ENCODE data around the gene SMCO4. TPM values are rescaled to one million over a fixed set of nuclear protein-coding genes. Genes with fewer than 3 reads are reported as not detected.

SMCO4 gene
- total RNA-seq, 1 experiment from 2014 or later, result 14.1 TPM

GRCh38 chr11:93490996-93491618 is 52.1 kb downstream of the SMCO4 start:
- H3K9me3 ChIP-seq (ENCODE audit: control insufficient read depth, insufficient read depth, low read depth, low read length), result no peaks in the 10 kb centered on the region
- H3K27ac ChIP-seq (ENCODE audit: low read length), result no peak overlapping the region
- in situ Hi-C loops (cut with HindIII; ENCODE audit: low pct_unique_long_range_greater_than_20kb, low sequenced_read_pairs), result no loop called here
- no peak for ATAC-seq
- no peak for TF ChIP-seq POLR2AphosphoS5 (IDR thresholded peaks at IDR 0.05; ENCODE audit: low read depth, low read length)
- no peak for TF ChIP-seq SIN3A (IDR thresholded peaks at IDR 0.05; ENCODE audit: borderline replicate concordance, insufficient read depth, low read depth, low read length)
- TF ChIP-seq CTCF (IDR thresholded peaks at IDR 0.05), result no peak
- TF ChIP-seq TCF7L2 (IDR thresholded peaks at IDR 0.05; ENCODE audit: low read depth, low read length), result no peak
- TF ChIP-seq REST (IDR thresholded peaks at IDR 0.05; ENCODE audit: insufficient read depth in 1 of 2, low read depth in 2 of 2, low read length in 1 of 2), result no peak
- ChIA-PET CTCF (no interaction called here), POLR2A (no interaction called here)
- intact Hi-C loops (cut with micrococcal nuclease; ENCODE audit: unreplicated experiment), result no loop called here
- H3K4me1 ChIP-seq (ENCODE audit: control insufficient read depth, insufficient read depth, low read length), result no peaks in the 10 kb centered on the region
- no peak for DNase-seq (ENCODE audit: low read depth, low spot score)
- H3K27me3 ChIP-seq (ENCODE audit: control insufficient read depth, insufficient read depth, low read length), result no peaks in the 10 kb centered on the region
- no peak overlapping the region for H3K4me3 ChIP-seq (ENCODE audit: low read depth in 2 of 2, low read length in 2 of 2)
- BruUV-seq (replicated peaks), result no TSS peak
- H3K36me3 ChIP-seq (ENCODE audit: control insufficient read depth, insufficient read depth, low read length), result no peaks in the 10 kb centered on the region

GRCh38 chr11:93489841-93490240 is 53.4 kb downstream of the SMCO4 start:
- no peaks in the 10 kb centered on the region for H3K4me1 ChIP-seq (ENCODE audit: control insufficient read depth, insufficient read depth, low read length)
- no peaks in the 10 kb centered on the region for H3K36me3 ChIP-seq (ENCODE audit: control insufficient read depth, insufficient read depth, low read length)
- no peaks in the 10 kb centered on the region for H3K9me3 ChIP-seq (ENCODE audit: control insufficient read depth, insufficient read depth, low read depth, low read length)
- no peaks in the 10 kb centered on the region for H3K27me3 ChIP-seq (ENCODE audit: control insufficient read depth, insufficient read depth, low read length)
- TF ChIP-seq TCF7L2 (IDR thresholded peaks at IDR 0.05; ENCODE audit: low read depth, low read length), result no peak
- no peak for TF ChIP-seq CTCF (IDR thresholded peaks at IDR 0.05)
- no peak for TF ChIP-seq SIN3A (IDR thresholded peaks at IDR 0.05; ENCODE audit: borderline replicate concordance, insufficient read depth, low read depth, low read length)
- no peak for TF ChIP-seq REST (IDR thresholded peaks at IDR 0.05; ENCODE audit: insufficient read depth in 1 of 2, low read depth in 2 of 2, low read length in 1 of 2)
- TF ChIP-seq POLR2AphosphoS5 (IDR thresholded peaks at IDR 0.05; ENCODE audit: low read depth, low read length), result no peak
- ChIA-PET POLR2A (no interaction called here), CTCF (no interaction called here)
- intact Hi-C loops (cut with micrococcal nuclease; ENCODE audit: unreplicated experiment), result no loop called here
- H3K27ac ChIP-seq (ENCODE audit: low read length), result no peak overlapping the region
- DNase-seq (ENCODE audit: low read depth, low spot score) (no peak), ATAC-seq (no peak)
- BruUV-seq (replicated peaks), result no TSS peak
- in situ Hi-C loops (cut with HindIII; ENCODE audit: low pct_unique_long_range_greater_than_20kb, low sequenced_read_pairs), result no loop called here
- H3K4me3 ChIP-seq (ENCODE audit: low read depth in 2 of 2, low read length in 2 of 2), result no peak overlapping the region

All from Panc1 (cell line).